A549 (cell line): Measurements from ENCODE around the gene POLK. TPM values are rescaled to one million over a fixed set of nuclear protein-coding genes. Genes with fewer than 3 reads are reported as not detected.

ENCODE experiments used
- ATAC-seq, 2 experiments: fragments of 200-7000 bp in 1 of 2; fragments of >200 bp in 1 of 2; cut with Nextera tagmentation in 1 of 2; cut with Tn5 transposase in 1 of 2; 3 replicates each; pipeline versions ENCODE4 v1.8.0 to v1.9.1; 2018 to 2020; ENCODE audit warnings: mild to moderate bottlenecking in 1 of 2, moderate library complexity in 1 of 2
- CTCF ChIA-PET: fragments of 300-600 bp; sonication (Branson Sonifier 250); formaldehyde crosslinking; extraction: SDS; loops from one replicate; lab custom pipeline; 2021; ENCODE audit warnings: antibody characterized with exemption, inconsistent platforms; lab: Yijun Ruan, JAX
- POLR2A ChIA-PET: fragments of 350-600 bp; formaldehyde crosslinking; extraction: SDS; loops from one replicate; lab custom pipeline; 2021; ENCODE audit warnings: antibody characterized with exemption, inconsistent platforms; lab: Yijun Ruan, JAX
- DNase-seq, 2 experiments: peaks; one replicate each; pipeline versions ENCODE4 v3.0.0 to v3.0.0-alpha.2; 2011 to 2016; ENCODE audit warnings: low read depth in 1 of 2, low spot score in 1 of 2
- FAIRE-seq: peaks from 2 replicates; lab custom pipeline; 2011; peaks lifted over from hg19 to GRCh38; lab: Jason Lieb, UNC
- H3K27ac ChIP-seq, 2 experiments: fragments of >200 bp; sonication (Bioruptor Twin); formaldehyde crosslinking; 3 replicates each; pipeline ENCODE4 v1.5.1; 2016 to 2017
- H3K4me1 ChIP-seq: fragments of >200 bp; sonication (Bioruptor Twin); formaldehyde crosslinking; 3 replicates; pipeline ENCODE4 v1.6.1; 2016
- H3K4me2 ChIP-seq: fragments of >200 bp; sonication (Bioruptor Twin); formaldehyde crosslinking; 3 replicates; pipeline ENCODE4 v1.6.1; 2016
- H3K4me3 ChIP-seq: fragments of >200 bp; sonication (Bioruptor Twin); formaldehyde crosslinking; 3 replicates; pipeline ENCODE4 v1.5.1; 2016
- H3K9me3 ChIP-seq: fragments of >200 bp; sonication (Bioruptor Twin); formaldehyde crosslinking; 3 replicates; pipeline ENCODE4 v1.6.1; 2016
- ATOH8 ChIP-seq: fragments of 250-450 bp; sonication (Bioruptor Pico); IDR thresholded peaks from 2 replicates; pipeline ENCODE4 v1.5.0; 2020; ENCODE audit warnings: low read depth, mild to moderate bottlenecking, moderate library complexity
- BCL3 ChIP-seq: fragments of >200 bp; sonication (Bioruptor Twin); formaldehyde crosslinking; IDR thresholded peaks from 3 replicates; pipeline ENCODE4 v1.6.1; 2016
- CBX2 ChIP-seq: fragments of 200-600 bp; sonication (generic); IDR thresholded peaks from 2 replicates; pipeline ENCODE4 v1.6.1; 2016; ENCODE audit warnings: low read depth, mild to moderate bottlenecking, borderline replicate concordance
- CEBPB ChIP-seq, 2 experiments: fragments of >200 bp in 1 of 2; sonication (Bioruptor Twin) in 1 of 2; formaldehyde crosslinking in 1 of 2; IDR thresholded peaks; 2 replicates each; pipeline ENCODE4 v1.6.1; 2012 to 2016
- CHD2 ChIP-seq: fragments of 150-350 bp; IDR thresholded peaks from 2 replicates; pipeline ENCODE4 v1.6.1; 2014; ENCODE audit warnings: low read length; ENCODE audit not compliant: partially characterized antibody
- CHD4 ChIP-seq: fragments of 200-600 bp; sonication (generic); IDR thresholded peaks from 2 replicates; pipeline ENCODE4 v1.6.1; 2016; ENCODE audit warnings: antibody characterized with exemption, mild to moderate bottlenecking, borderline replicate concordance
- EHF ChIP-seq: fragments of 250-450 bp; sonication (Bioruptor Pico); IDR thresholded peaks from 2 replicates; pipeline ENCODE4 v1.5.0; 2020; ENCODE audit warnings: mild to moderate bottlenecking
- EHMT2 ChIP-seq: fragments of 200-600 bp; sonication (generic); IDR thresholded peaks from 2 replicates; pipeline ENCODE4 v1.6.1; 2016; ENCODE audit warnings: antibody characterized with exemption, low read depth, mild to moderate bottlenecking, moderate library complexity
- EP300 ChIP-seq, 2 experiments: fragments of >200 bp; sonication (Bioruptor Twin); formaldehyde crosslinking; IDR thresholded peaks; 2 replicates in 1 of 2; 3 replicates in 1 of 2; pipeline ENCODE4 v1.6.1; 2016 to 2017
- ESRRA ChIP-seq: fragments of 150-350 bp; IDR thresholded peaks from 2 replicates; pipeline ENCODE4 v1.6.1; 2014; ENCODE audit warnings: mild to moderate bottlenecking, low read length, borderline replicate concordance
- FOSL2 ChIP-seq, 2 experiments: fragments of 450-650 bp in 1 of 2; fragments of >200 bp in 1 of 2; sonication (Bioruptor Twin) in 1 of 2; formaldehyde crosslinking; IDR thresholded peaks; 2 replicates each; pipeline versions ENCODE4 v1.5.0 to v1.6.1; 2016 to 2020; ENCODE audit warnings: mild to moderate bottlenecking in 1 of 2, moderate library complexity in 1 of 2
- FOXS1 ChIP-seq: fragments of 250-450 bp; sonication (Bioruptor Pico); IDR thresholded peaks from 2 replicates; pipeline ENCODE4 v1.5.0; 2020; ENCODE audit warnings: mild to moderate bottlenecking, moderate library complexity
- HDAC2 ChIP-seq: fragments of 200-600 bp; sonication (generic); IDR thresholded peaks from 2 replicates; pipeline ENCODE4 v1.6.1; 2016
- HOXA7 ChIP-seq: fragments of 250-450 bp; sonication (Bioruptor Pico); IDR thresholded peaks from 2 replicates; pipeline ENCODE4 v1.5.0; 2020; ENCODE audit warnings: mild to moderate bottlenecking, moderate library complexity
- JUN ChIP-seq, 2 experiments: fragments of >200 bp; sonication (Bioruptor Twin); formaldehyde crosslinking; IDR thresholded peaks; 2 replicates in 1 of 2; 3 replicates in 1 of 2; pipeline ENCODE4 v1.6.1; 2016 to 2017
- MYC ChIP-seq: IDR thresholded peaks from 2 replicates; pipeline ENCODE4 v1.6.1; 2012; ENCODE audit warnings: mild to moderate bottlenecking, inconsistent platforms, low read length, improper control_type of control experiment, borderline replicate concordance
- NFE2L2 ChIP-seq: fragments of 150-350 bp; conservative IDR thresholded peaks from 2 replicates; pipeline ENCODE4 v1.6.1; 2014; ENCODE audit warnings: low read length
- NR3C1 ChIP-seq: fragments of >200 bp; sonication (Bioruptor Twin); formaldehyde crosslinking; IDR thresholded peaks from 3 replicates; pipeline ENCODE4 v1.6.1; 2017
- REST ChIP-seq: fragments of 200-600 bp; sonication (generic); IDR thresholded peaks from 2 replicates; pipeline ENCODE4 v1.6.1; 2016; ENCODE audit warnings: antibody characterized with exemption, mild to moderate bottlenecking, moderate library complexity
- SMC3 ChIP-seq: fragments of >200 bp; sonication (Bioruptor Twin); formaldehyde crosslinking; IDR thresholded peaks from 3 replicates; pipeline ENCODE4 v1.6.1; 2018; ENCODE audit warnings: inconsistent platforms
- TP53 ChIP-seq: fragments of 250-450 bp; sonication (Bioruptor Pico); IDR thresholded peaks from 2 replicates; pipeline ENCODE4 v1.5.0; 2021; ENCODE audit warnings: mild to moderate bottlenecking, moderate library complexity
- ZC3H11A ChIP-seq: fragments of 450-650 bp; IDR thresholded peaks from 2 replicates; pipeline ENCODE4 v1.6.1; 2014; ENCODE audit warnings: antibody characterized with exemption, mild to moderate bottlenecking
- ZNF302 ChIP-seq: fragments of 250-450 bp; sonication (Bioruptor Pico); IDR thresholded peaks from 2 replicates; pipeline ENCODE4 v1.9.0; 2021; ENCODE audit warnings: inconsistent platforms, mild to moderate bottlenecking, moderate library complexity
- ZSCAN20 ChIP-seq: fragments of 250-450 bp; sonication (Bioruptor Pico); IDR thresholded peaks from 2 replicates; pipeline ENCODE4 v1.8.0; 2022; ENCODE audit warnings: mild to moderate bottlenecking, moderate library complexity
- WGBS: methylation state at CpG from one replicate; pipeline ENCODE4 v1.1.6; 2017; ENCODE audit errors: missing lambda C conversion rate; 5-methylcytosine and 5-hydroxymethylcytosine counted together
- polyA plus RNA-seq, 4 experiments: library from polyadenylated mRNA; depleted of rRNA in 3 of 4; stranded (reverse); fragments of >200 nt; fragmentation: RNase III in 1 of 4; extraction: RNeasy Plus Mini Kit Qiagen cat#74134 plus additional on column Dnase treatment in 1 of 4; gene quantifications; 2 replicates in 3 of 4; 3 replicates in 1 of 4; pipeline ENCODE4 v1.2.3, GENCODE V29; 2011 to 2017

Gene POLK
- polyA plus RNA-seq, 2 of the 4 experiments (the other 2 are of a cell fraction) = 10.9 to 39.8 TPM

- TF ChIP-seq FOSL2 (IDR thresholded peaks at IDR 0.05) (no peak), FOSL2 (CRISPR knock-in tag; IDR thresholded peaks at IDR 0.05) (no peak), EHF (no peak), EP300 (IDR thresholded peaks at IDR 0.05) (no peak), NFE2L2 (no peak), EHMT2 (no peak), BCL3 (no peak), SMC3 (no peak), ZC3H11A (no peak)
- H3K4me2 ChIP-seq = no peak overlapping the region
- H3K27ac ChIP-seq = no peak overlapping the region
- POLR2A ChIA-PET = no interaction called here
- no peak for FAIRE-seq
- peaks cover 7% of the 10 kb centered on the region for H3K4me1 ChIP-seq
- ATAC-seq = no peak
- no peak overlapping the region for H3K4me3 ChIP-seq
- CTCF ChIA-PET = interaction anchor here (0.6 kb wide), 1 partner anchor 19 kb away, joined by 4 read pairs; no protein-coding TSS in a partner anchor
- DNase-seq = no peak
- WGBS = 98% methylated on average over 2 of the region's 2 CpGs
- peaks cover 25% of the 10 kb centered on the region for H3K9me3 ChIP-seq
Measured at GRCh38 chr5:75468593-75468992, 43.1 kb upstream of the POLK start.

GRCh38 chr5:75469017-75469416, 42.7 kb upstream of the POLK start:
- Histone ChIP-seq H3K4me1 (peaks cover 10% of the 10 kb centered on the region), H3K4me2 (no peak overlapping the region), H3K9me3 (peaks cover 25% of the 10 kb centered on the region), H3K4me3 (no peak overlapping the region), H3K27ac (no peak overlapping the region)
- no peak for DNase-seq
- no peak for ATAC-seq
- WGBS = 98% methylated on average over 1 of the region's 1 CpG
- TF ChIP-seq HOXA7 (CRISPR knock-in tag) (no peak), ZC3H11A (no peak), FOXS1 (CRISPR knock-in tag) (no peak)
- CTCF ChIA-PET = interaction anchor here (0.6 kb wide), 1 partner anchor 19 kb away, joined by 4 read pairs; no protein-coding TSS in a partner anchor
- no peak for FAIRE-seq
- POLR2A ChIA-PET = no interaction called here

- no peak overlapping the region for H3K27ac ChIP-seq
- ChIA-PET CTCF (no interaction called here), POLR2A (no interaction called here)
- no peak overlapping the region for H3K4me3 ChIP-seq
- no peak for ATAC-seq
- H3K4me2 ChIP-seq = no peak overlapping the region
- H3K4me1 ChIP-seq = peaks cover 14% of the 10 kb centered on the region
- peak; percentile 36 for FAIRE-seq
- TF ChIP-seq NR3C1 (no peak), FOSL2 (IDR thresholded peaks at IDR 0.05) (no peak), FOSL2 (CRISPR knock-in tag; IDR thresholded peaks at IDR 0.05) (no peak), HDAC2 (no peak), CHD4 (no peak), ESRRA (no peak)
- DNase-seq = no peak
- 74% methylated on average over 2 of the region's 2 CpGs for WGBS
- H3K9me3 ChIP-seq = peaks cover 25% of the 10 kb centered on the region
Measured at GRCh38 chr5:75471193-75471592, 40.5 kb upstream of the POLK start.

GRCh38 chr5:75472973-75473372, 38.7 kb upstream of the POLK start:
- Histone ChIP-seq H3K4me1 (peaks cover 14% of the 10 kb centered on the region), H3K4me3 (no peak overlapping the region), H3K9me3 (peaks cover 25% of the 10 kb centered on the region), H3K27ac (no peak overlapping the region), H3K4me2 (peak overlapping the region; percentile 45)
- POLR2A ChIA-PET = no interaction called here
- CTCF ChIA-PET = no interaction called here
- TF ChIP-seq ZNF302 (CRISPR knock-in tag) (no peak), ATOH8 (CRISPR knock-in tag) (no peak), ZSCAN20 (no peak), CBX2 (no peak), REST (no peak), FOSL2 (IDR thresholded peaks at IDR 0.05) (no peak), FOSL2 (CRISPR knock-in tag; IDR thresholded peaks at IDR 0.05) (no peak), TP53 (CRISPR knock-in tag) (no peak), CEBPB (IDR thresholded peaks at IDR 0.05) (no peak), CHD2 (no peak), NR3C1 (no peak), JUN (IDR thresholded peaks at IDR 0.05) (no peak), MYC (no peak)
- DNase-seq (no peak), ATAC-seq (no peak), FAIRE-seq (no peak)
- 94% methylated on average over 1 of the region's 1 CpG for WGBS
